GM12865 (cell line): ENCODE data around the gene RPS14.
A peak's percentile ranks its signal among the peaks of the same experiment; 100 is the strongest.

ENCODE experiments used
- DNase-seq: peaks from one replicate; pipeline ENCODE4 v3.0.0; 2010; ENCODE audit warnings: low read depth
- H3K4me3 ChIP-seq: 2 replicates; pipeline ENCODE4 v1.5.1; 2011; ENCODE audit warnings: mild to moderate bottlenecking, low read depth, low read length, control low read depth
- TF ChIP-seq, protein P1 (sequence below): IDR thresholded peaks from 2 replicates; pipeline ENCODE4 v1.5.1; 2011; ENCODE audit warnings: low read length, control low read depth, low read depth, inconsistent platforms; ENCODE audit not compliant: insufficient read depth; ENCODE audit errors: missing control alignments

RPS14 gene

DNA sequence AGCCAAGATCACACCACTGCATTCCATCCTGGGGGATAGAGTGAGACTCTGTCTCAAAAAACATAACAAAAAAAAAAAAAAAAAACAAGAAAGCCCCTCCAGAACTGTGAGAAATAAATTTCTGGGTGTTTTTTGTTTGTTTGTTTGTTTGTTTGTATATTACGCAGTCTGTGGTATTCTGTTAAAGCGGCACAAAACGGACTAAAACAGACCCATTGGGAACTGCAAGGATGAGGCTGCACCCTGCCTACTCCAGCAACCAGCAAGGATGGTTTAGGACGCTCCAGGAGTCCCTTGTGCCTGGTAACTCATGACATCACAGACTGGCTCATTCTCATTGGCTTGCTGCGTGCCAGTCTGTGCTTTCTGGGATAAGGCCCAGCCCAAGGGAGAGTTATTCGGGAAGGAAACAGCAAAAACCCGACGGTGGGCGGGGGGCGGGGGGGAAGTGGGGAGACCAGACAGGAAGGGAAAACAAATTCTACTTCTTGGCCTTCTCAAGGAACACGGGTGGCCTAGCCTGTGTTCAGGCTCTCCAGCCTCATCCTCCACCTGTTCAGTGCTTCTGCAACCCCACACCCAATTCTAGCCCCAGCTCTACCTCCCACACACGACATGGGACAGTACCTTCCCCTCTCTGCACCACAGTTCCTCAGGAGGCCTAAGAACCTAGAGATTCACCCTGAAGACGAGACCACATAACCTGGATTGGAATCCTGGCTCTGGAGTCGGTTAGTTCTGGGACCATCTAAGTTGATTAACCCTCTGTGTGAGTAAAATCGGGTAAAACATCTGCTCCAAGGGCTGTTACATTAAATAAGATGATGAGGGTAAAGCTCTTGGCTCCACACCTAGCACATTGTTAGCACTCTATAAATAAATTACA is 39.7 kb downstream of the RPS14 start:
- TF ChIP-seq, protein P1, sequence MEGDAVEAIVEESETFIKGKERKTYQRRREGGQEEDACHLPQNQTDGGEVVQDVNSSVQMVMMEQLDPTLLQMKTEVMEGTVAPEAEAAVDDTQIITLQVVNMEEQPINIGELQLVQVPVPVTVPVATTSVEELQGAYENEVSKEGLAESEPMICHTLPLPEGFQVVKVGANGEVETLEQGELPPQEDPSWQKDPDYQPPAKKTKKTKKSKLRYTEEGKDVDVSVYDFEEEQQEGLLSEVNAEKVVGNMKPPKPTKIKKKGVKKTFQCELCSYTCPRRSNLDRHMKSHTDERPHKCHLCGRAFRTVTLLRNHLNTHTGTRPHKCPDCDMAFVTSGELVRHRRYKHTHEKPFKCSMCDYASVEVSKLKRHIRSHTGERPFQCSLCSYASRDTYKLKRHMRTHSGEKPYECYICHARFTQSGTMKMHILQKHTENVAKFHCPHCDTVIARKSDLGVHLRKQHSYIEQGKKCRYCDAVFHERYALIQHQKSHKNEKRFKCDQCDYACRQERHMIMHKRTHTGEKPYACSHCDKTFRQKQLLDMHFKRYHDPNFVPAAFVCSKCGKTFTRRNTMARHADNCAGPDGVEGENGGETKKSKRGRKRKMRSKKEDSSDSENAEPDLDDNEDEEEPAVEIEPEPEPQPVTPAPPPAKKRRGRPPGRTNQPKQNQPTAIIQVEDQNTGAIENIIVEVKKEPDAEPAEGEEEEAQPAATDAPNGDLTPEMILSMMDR: no peak
- DNase-seq: peak; percentile 86
- H3K4me3 ChIP-seq: peak overlapping the region; percentile 74

- TF ChIP-seq, protein P1: no peak
- peak overlapping the region; percentile 74 for H3K4me3 ChIP-seq
- peak; percentile 44 for DNase-seq
These were observed 41.2 kb downstream of the RPS14 start for GRCh38 chr5:150408231-150408943.

DNA sequence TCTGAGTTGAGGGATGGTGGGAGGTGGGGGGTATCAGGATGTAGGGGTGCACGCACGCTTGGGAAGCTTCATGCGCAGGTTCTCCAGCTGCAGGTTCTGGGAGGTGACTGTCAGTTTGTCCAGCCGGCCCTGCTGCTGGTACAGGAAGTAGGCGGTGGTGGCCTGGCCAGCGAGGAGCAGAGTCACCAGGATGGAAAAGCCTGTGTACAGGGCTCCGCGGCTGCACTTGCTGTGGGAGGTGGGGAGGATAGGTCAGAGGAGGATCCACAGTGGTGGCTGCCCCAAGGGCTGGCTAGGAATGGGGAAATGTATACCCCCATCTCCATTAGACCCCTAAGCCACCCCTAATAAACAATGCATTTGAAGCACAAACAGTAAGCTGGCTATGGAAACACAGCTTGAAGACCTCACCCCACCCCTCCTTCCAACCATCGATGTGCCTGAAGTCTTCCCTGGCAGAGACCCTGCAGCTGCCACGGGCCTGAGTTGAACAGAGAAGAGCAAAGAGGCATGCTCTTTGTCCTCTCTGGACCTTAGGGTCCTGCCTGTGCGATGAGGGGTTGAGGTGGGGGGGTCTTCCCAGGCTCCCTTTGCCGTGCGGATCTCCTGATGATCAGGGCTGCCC is 42.3 kb downstream of the RPS14 start:
- TF ChIP-seq, protein P1: no peak

GRCh38 chr5:150406723-150407095 is 42.8 kb downstream of the RPS14 start:
- DNase-seq: no peak
- TF ChIP-seq, protein P1: no peak
- H3K4me3 ChIP-seq: no peak overlapping the region

More for the DNA sequence above, 42.3 kb downstream of the RPS14 start:
- peak; percentile 54 for DNase-seq
- H3K4me3 ChIP-seq: peak overlapping the region; percentile 7; the same call in 1 of the 2 replicates

DNA sequence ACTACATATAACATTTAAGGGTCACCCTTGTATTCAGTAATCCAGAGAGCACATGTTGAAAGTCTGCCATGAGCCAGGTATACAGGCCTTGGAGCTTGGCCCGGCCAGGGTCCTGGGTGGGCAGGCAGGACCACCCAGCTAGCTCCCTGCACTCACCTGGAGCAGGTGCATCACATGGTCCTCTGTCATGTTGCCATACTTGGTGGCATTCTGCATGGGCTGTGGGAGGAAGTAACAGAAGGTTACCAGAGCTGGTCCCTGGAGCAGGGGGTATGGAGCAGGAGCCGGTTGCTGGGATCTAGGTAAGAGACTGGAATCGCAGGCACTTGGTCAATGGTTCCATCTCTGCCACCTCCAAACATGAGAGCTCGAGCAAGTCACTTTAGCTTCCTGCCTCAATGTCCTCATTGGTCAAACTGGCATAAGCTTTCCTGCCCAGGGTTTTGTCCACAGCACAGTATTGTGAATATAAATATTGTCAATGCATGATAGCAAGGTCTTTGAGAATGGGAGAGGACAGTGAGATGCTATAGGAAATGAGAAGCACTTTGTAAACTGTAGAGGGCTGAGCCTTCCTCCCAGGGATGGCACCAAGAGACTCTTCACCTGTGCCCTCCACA is 43.3 kb downstream of the RPS14 start:
- TF ChIP-seq, protein P1: no peak
- peak; percentile 39 for DNase-seq

DNA sequence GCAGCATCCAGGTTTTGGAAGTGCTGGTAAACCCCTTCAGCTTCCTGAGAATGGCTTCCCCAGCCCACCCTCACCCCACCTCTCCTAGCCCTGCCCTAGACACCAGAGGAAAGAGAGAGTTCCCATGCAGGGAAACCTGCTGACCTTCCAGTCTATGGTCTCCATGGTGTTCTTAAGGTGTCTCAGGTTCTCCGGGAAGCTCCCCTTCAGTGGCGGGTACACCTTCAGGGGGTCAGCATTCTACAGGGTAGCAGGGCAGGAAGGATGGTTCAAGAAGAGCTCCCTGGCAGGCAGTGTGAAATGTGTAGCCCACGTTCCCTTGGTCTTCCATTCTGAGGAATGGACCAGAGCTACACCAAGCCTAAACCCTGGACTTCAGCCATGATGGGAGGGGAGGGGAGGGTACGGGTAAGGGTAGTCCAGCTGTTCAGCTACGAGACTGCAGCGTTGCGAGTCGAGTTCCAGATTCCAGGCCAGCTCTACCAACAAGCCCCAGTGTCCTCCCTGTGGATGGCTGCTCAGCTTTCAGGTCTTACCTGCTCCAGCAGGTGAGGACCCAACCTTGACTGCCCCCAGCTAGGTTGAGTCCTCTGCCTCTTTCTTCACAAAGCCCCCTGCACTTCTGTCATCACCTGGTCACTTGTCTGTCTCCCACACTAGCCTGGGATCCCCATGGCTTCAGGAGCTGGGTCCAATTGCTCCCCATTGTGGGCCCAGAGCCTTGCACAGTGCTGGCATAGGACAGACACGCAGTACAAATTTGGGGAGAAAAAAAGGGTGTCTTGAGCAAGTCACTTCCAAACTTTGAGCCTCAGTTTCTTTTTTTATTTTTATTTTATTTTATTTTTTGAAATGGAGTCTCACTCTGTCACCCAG is 44.4 kb downstream of the RPS14 start:
- TF ChIP-seq, protein P1: no peak
- no peak overlapping the region for H3K4me3 ChIP-seq
- peak; percentile 44 for DNase-seq

More for the DNA sequence above, 43.3 kb downstream of the RPS14 start:
- H3K4me3 ChIP-seq: no peak overlapping the region
